ENCODE results near the gene MN1. TPM values are rescaled to one million over a fixed set of nuclear protein-coding genes. Genes with fewer than 3 reads are reported as not detected.
A peak's percentile ranks its signal among the peaks of the same experiment; 100 is the strongest.

Gene MN1
- total and polyA plus RNA-seq, 2 donors (not counting 1 experiment from before 2014, with no cell fraction given) = 2.8 to 7.4 TPM

- H3K9ac ChIP-seq (ENCODE audit: insufficient read depth, low read length) = no peak overlapping the region
- peak; percentile 70 to 84 for DNase-seq (ENCODE audit: low read depth in 2 of 2)
Observed at GRCh38 chr22:27726686-27727449, 74.7 kb downstream of the MN1 start.

GRCh38 chr22:27726331-27726685, 75.2 kb downstream of the MN1 start:
- DNase-seq (ENCODE audit: low read depth in 2 of 2) = no peak
- Histone ChIP-seq H3K79me2 (ENCODE audit: control insufficient read depth, insufficient read depth, low read length) (no peaks in the 10 kb centered on the region), H3K4me3 (replicated peaks in 1 of 4; ENCODE audit: control extremely low read depth in 1 of 4, insufficient read depth in 1 of 4, low read depth in 3 of 4, low read length in 4 of 4) (no peak overlapping the region), H4K20me1 (ENCODE audit: control insufficient read depth, extremely low read depth, insufficient read depth, low read length) (no peaks in the 10 kb centered on the region), H3K36me3 (ENCODE audit: control insufficient read depth, insufficient read depth, low read length) (no peaks in the 10 kb centered on the region), H3K27ac (ENCODE audit: insufficient read depth, low read length) (peak overlapping the region; percentile 59), H3K9me3 (ENCODE audit: control insufficient read depth, insufficient read depth, low read depth, low read length) (no peaks in the 10 kb centered on the region), H3K27me3 (ENCODE audit: control insufficient read depth, insufficient read depth, low read length) (no peaks in the 10 kb centered on the region), H2AFZ (ENCODE audit: low read length) (no peak overlapping the region), H3K4me1 (ENCODE audit: control insufficient read depth, extremely low read depth, insufficient read depth, low read length) (peaks cover 4% of the 10 kb centered on the region), H3K9ac (ENCODE audit: insufficient read depth, low read length) (no peak overlapping the region), H3K4me2 (ENCODE audit: extremely low read depth, insufficient read depth, low read length) (peak overlapping the region; percentile 49)
- TF ChIP-seq CTCF (conservative IDR thresholded peaks at IDR 0.05 in 1 of 2, IDR thresholded peaks at IDR 0.05 in 1 of 2; ENCODE audit: low read depth in 1 of 2, low read length in 2 of 2) (no peak), EZH2 (IDR thresholded peaks at IDR 0.05; ENCODE audit: low read length, missing control alignments) (no peak)

More at GRCh38 chr22:27726686-27727449, 74.7 kb downstream of the MN1 start:
- Histone ChIP-seq H3K27me3 (ENCODE audit: control insufficient read depth, insufficient read depth, low read length) (no peaks in the 10 kb centered on the region), H3K79me2 (ENCODE audit: control insufficient read depth, insufficient read depth, low read length) (no peaks in the 10 kb centered on the region), H4K20me1 (ENCODE audit: control insufficient read depth, extremely low read depth, insufficient read depth, low read length) (no peaks in the 10 kb centered on the region), H2AFZ (ENCODE audit: low read length) (no peak overlapping the region), H3K4me2 (ENCODE audit: extremely low read depth, insufficient read depth, low read length) (peak overlapping the region; percentile 49), H3K4me3 (replicated peaks in 1 of 4; ENCODE audit: control extremely low read depth in 1 of 4, insufficient read depth in 1 of 4, low read depth in 3 of 4, low read length in 4 of 4) (no peak overlapping the region), H3K9me3 (ENCODE audit: control insufficient read depth, insufficient read depth, low read depth, low read length) (no peaks in the 10 kb centered on the region), H3K27ac (ENCODE audit: insufficient read depth, low read length) (peak overlapping the region; percentile 59), H3K4me1 (ENCODE audit: control insufficient read depth, extremely low read depth, insufficient read depth, low read length) (peaks cover 4% of the 10 kb centered on the region), H3K36me3 (ENCODE audit: control insufficient read depth, insufficient read depth, low read length) (no peaks in the 10 kb centered on the region)
- TF ChIP-seq EZH2 (IDR thresholded peaks at IDR 0.05; ENCODE audit: low read length, missing control alignments) = no peak
- TF ChIP-seq CTCF (conservative IDR thresholded peaks at IDR 0.05 in 1 of 2, IDR thresholded peaks at IDR 0.05 in 1 of 2; ENCODE audit: low read depth in 1 of 2, low read length in 2 of 2) = no peak

GRCh38 chr22:27725661-27726060, 75.9 kb downstream of the MN1 start:
- Histone ChIP-seq H3K4me2 (ENCODE audit: extremely low read depth, insufficient read depth, low read length) (no peak overlapping the region), H3K27me3 (ENCODE audit: control insufficient read depth, insufficient read depth, low read length) (no peaks in the 10 kb centered on the region), H3K9ac (ENCODE audit: insufficient read depth, low read length) (no peak overlapping the region), H2AFZ (ENCODE audit: low read length) (no peak overlapping the region), H3K36me3 (ENCODE audit: control insufficient read depth, insufficient read depth, low read length) (no peaks in the 10 kb centered on the region), H3K9me3 (ENCODE audit: control insufficient read depth, insufficient read depth, low read depth, low read length) (no peaks in the 10 kb centered on the region), H3K4me3 (replicated peaks in 1 of 4; ENCODE audit: control extremely low read depth in 1 of 4, insufficient read depth in 1 of 4, low read depth in 3 of 4, low read length in 4 of 4) (no peak overlapping the region), H3K27ac (ENCODE audit: insufficient read depth, low read length) (no peak overlapping the region), H4K20me1 (ENCODE audit: control insufficient read depth, extremely low read depth, insufficient read depth, low read length) (no peaks in the 10 kb centered on the region), H3K4me1 (ENCODE audit: control insufficient read depth, extremely low read depth, insufficient read depth, low read length) (peaks cover 4% of the 10 kb centered on the region), H3K79me2 (ENCODE audit: control insufficient read depth, insufficient read depth, low read length) (no peaks in the 10 kb centered on the region)
- TF ChIP-seq CTCF (conservative IDR thresholded peaks at IDR 0.05 in 1 of 2, IDR thresholded peaks at IDR 0.05 in 1 of 2; ENCODE audit: low read depth in 1 of 2, low read length in 2 of 2) (no peak), EZH2 (IDR thresholded peaks at IDR 0.05; ENCODE audit: low read length, missing control alignments) (no peak)
- DNase-seq (ENCODE audit: low read depth in 2 of 2) = no peak
